GM18520 (cell line): ENCODE data around the gene PKLR.
A peak's percentile ranks its signal among the peaks of the same experiment; 100 is the strongest.
"Not testable (repeated sequence)": the region's sequence is repeated elsewhere in the genome, so short reads cannot be mapped to it uniquely, and the experiment has no call there.

Experiments used
- ATAC-seq: cut with Tn5 transposase; IDR thresholded peaks from one replicate; pipeline ENCODE4 v1.9.1; 2021; ENCODE audit not compliant: unreplicated experiment

The PKLR gene

GRCh38 chr1:155256058-155256852 lies 45.0 kb downstream of the PKLR start:
- ATAC-seq = no peak

DNA sequence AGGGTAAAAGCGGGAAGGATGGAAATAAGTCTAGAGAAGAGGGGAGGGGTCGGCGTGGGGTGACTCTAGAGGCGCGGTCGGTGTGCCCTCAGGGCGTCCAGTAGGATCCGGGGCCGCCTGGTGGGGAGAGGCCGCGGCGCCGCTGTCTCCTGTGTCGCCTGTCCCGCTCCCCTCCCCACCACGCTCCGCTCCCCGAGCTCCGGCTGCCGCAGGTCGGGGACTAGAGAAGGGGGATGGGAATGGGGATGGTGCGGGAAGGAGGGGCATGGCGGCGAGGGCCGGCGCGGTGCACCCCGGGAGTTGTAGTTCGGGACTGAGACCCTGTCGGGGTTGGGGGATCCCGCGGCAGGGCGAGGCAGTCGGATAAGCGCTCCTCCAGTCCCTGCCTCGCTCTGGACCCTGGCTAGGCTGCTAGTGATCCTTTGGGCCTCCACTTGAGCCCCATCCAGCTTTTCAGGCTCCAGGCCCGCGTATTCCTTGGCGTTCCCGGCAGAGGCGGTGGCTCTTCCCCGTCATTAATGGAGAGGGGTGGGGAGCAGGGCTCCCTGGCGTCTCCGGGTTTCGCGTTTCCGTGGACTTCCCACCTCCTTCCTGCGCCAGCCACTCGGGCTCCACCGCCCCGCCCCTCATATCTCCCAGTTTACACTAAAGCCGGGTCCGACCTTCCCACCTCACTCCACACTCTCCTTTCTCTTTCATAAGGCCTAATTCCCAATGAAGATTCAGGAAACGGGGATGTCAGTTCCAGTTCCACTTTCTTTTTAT lies 45.8 kb downstream of the PKLR start, which contains the start of gene ENTREP3:
TSS of gene ENTREP3 (minus strand) at position 241 of the 765 bp plus-strand sequence. CDS start 606 bp downstream, outside the sequence.
- peak; percentile 34 for ATAC-seq

DNA sequence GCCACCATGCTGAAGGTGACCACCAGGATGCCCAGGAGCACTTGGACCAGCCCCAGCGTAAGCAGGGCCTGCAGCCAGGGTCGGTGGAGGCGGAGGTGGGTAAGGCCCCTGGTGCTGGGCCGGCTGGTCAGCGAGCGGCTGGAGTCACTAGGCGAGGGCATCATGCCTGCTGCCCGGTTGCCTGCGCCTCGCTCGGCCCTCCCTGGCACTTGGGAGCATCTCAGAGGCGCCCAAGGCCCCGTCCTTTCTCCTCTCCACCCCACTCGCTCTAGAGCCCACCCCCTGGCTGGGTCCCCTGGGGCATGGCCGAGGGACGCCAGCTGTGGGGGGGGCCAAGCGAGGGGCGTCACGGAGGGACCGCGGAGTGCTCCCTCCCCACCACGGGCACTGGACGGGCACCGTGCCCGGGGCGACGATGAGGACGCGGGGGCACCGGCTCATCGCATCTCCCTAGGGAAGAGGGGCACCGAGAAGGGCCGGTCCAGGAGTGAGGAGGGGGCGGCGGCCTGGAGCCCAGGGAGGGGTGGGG lies 46.5 kb downstream of the PKLR start:
- no peak for ATAC-seq

DNA sequence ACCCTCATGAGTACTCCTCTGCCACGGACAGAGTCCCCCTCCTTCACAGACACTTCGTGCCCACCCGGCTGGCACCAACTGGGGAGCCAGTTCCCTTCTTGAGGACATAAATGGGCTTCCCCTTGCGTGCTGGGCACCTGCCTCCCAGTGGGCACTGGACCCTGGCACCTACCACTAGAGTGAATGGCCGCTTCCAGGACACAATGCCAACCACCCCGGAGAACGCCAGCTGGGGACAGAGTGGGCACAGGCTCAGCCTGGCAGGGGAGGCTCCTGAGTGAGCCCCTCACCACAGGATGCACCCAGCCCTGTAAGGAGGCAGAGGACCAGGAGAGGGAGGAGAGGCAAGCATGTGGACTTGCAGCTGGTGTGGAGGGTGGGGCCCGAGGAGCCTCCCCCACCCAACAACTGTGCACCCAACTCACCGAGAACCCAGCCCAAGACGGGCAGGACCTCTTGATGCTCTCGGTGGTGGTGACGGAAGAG lies 47.0 kb downstream of the PKLR start:
- no peak for ATAC-seq

DNA sequence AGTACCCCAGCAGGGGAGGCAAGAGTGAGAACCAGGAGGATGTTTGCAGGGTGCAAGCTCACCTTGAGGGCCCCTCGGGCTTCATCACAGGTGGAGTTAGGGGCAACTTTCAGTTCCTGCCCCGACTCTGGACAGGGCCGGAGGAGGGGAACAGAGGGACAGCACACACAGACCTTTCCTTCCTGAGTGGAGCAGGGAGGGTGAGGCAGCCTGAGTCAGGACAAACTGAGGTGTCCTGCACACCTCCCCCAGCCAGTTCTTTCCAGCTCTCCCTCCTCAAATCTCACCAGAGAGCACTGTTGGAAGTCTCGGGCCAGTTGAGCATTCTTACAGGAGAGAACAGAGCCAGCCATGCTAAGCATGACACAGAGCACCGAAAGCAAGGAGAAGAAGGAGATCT lies 47.4 kb downstream of the PKLR start:
- ATAC-seq = no peak

DNA sequence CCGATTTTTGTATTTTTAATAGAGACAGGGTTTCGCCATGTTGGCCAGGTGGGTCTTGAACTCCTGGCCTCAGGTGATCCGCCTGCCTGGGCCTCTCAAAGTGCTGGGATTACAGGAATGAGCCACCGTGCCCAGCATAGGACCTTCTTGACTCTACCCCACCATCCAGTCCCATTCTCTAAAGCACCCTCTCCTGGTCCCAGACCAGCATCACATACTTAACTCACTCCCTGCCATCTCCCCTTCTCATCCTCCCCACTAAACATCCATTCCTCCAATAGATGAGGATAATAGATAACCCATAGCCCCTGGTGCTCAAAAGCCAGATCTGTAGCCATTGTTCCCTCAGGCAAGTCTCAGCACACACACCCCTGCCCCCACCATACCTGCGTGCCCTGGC lies 48.0 kb downstream of the PKLR start:
- ATAC-seq = no peak

- no peak for ATAC-seq
Measured at GRCh38 chr1:155251566-155251965, 49.7 kb downstream of the PKLR start.

GRCh38 chr1:155250633-155251449 lies 50.4 kb downstream of the PKLR start:
- peak; percentile 80 for ATAC-seq

DNA sequence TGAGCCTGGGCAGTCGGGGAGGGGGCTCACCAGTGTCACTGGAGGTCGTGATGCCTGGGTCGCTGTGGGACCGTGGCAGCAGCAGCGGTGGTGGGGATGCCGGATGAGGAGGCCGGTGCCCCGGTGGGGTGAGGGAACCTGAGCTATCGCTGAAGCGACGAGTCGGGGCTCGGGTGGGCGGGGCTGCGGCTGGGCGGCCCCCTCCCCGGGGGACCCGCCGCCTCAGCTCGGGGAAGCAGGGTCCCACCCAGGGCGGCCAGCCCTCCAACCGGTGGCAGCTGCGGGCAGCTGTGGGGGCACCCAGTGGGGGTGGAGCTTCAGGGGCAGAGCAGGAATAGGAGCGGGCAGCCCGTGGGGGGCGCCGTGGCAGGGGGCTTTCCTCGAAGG lies 51.0 kb downstream of the PKLR start:
- ATAC-seq = peak; percentile 3

- no peak for ATAC-seq
Measured at GRCh38 chr1:155247667-155248553, 53.3 kb downstream of the PKLR start.

DNA sequence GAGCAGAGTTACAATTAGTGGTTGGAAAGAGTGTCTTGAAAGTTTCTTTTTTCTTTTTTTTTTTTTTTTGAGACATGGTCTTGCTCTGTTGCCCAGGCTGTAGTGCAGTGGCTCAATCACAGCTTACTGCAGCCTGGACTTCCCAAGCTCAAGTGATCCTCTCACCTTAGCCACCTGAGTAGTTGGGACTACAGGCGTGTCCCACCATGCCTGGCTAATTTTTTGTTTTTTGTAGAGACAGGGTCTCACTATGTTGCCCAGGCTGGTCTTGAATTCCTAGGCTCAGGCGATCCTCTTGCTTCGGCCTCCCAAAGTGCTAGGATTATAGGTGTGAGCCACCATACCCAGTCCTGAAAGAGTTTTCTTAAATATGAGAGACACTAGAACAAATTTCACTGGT lies 54.4 kb downstream of the PKLR start:
- not testable (repeated sequence) for ATAC-seq

DNA sequence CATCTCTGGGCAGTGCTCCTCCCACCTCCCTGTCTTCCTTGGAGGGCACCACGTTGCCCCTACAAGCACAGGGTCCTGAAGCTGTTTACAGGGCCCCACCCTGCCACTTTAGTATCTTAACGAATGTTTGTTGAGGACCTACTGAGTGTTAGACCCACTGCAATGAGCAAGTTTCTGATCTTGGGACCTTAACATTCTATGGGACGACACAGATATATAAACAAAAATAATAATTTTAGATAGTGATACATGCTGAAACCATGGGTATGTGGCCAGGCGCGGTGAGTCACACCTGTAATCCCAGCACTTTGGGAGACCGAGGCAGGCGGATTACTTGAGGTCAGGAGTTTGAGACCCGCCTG lies 56.1 kb downstream of the PKLR start:
- ATAC-seq = no peak

DNA sequence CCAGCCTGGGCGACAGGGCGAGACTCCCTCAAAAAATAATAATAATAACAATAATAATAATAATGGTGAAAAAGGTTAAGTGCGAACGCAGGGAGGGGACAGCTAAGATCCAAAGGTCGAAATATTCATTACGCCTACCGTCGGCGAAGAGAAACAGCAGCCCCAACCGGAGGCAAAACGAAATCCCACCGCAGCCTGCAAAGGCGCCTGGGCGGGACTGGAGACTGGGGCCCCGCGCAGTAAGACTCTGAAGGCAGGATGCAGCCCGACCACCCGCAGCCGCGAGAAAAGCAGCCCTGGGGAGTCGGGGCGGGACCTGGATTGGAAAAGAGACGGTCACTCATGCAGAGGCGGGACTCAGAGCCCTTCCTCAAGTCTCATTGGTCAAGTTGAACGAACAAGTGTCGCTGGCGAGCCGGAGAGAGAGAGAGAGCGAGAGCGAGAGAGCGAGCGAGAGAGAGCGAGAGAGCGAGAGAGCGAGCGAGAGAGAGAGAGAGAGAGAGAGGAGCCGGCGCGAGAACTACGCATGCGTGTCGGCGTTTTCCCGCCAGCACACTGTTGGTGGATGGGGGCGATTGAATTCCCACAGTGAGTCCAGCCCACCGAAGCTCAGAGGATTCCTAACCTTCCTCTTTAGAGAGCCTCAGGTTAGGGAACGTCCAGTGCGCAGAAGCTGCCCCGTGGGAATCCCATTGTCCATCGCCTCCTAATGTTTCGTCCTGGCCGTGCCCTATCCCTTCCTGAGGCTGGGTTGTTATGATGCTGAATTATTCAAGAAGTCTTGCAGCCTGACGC lies 56.7 kb downstream of the PKLR start:
- peak; percentile 88 for ATAC-seq

DNA sequence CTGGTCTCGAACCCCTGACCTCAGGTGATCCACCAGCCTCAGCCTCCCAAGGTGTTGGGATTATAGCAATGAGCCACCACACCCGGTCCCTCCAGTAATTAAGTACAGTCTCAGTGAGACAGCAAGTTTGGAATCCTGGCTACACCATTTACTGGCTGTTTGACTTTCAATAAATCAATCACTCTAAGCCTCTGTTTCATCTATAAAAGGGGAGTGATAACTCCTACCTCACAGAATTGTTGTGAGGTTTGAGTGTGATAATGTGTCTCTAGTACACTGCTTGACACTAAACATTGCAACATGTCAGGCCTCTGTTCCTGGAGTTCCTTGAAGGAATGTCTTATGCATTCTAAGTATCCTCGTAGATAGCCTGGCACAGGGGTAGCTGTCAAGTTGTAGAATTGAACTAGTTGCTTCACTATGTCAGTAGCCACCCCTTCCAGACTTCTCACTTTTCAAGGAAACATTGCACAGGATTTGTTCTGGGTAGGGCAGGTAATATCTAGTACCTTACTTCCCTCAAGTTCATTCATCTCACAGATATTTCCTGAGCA lies 58.4 kb downstream of the PKLR start:
- no peak for ATAC-seq

DNA sequence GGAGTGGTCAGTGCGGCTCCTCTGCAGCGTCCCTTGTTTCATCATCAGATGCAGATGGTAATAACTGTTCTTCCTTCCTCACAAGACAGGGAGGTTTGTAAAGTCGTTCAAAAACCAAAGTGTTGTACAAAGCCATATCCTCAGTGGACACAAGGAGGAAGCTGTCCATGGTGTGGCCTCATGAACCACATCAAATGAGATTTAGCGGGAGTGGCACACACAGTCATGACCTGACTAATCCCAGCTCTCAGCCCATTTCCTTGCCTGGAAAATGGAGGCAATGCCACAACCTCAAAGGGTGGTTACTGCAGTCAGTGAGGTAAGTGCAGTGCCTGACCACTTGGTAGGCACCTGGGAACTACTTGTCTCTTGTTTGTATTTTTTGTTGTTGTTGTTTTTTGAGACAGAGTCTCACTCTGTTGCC lies 59.4 kb downstream of the PKLR start:
- ATAC-seq = no peak

- ATAC-seq = no peak
Measured at GRCh38 chr1:155241069-155241679, 60.1 kb downstream of the PKLR start.
